ENCODE measurements around the gene EHHADH. TPM values are rescaled to one million over a fixed set of nuclear protein-coding genes. Genes with fewer than 3 reads are reported as not detected.

The EHHADH gene
- total RNA-seq, 1 donor from 2014 or later, result 5.9 TPM

DNA sequence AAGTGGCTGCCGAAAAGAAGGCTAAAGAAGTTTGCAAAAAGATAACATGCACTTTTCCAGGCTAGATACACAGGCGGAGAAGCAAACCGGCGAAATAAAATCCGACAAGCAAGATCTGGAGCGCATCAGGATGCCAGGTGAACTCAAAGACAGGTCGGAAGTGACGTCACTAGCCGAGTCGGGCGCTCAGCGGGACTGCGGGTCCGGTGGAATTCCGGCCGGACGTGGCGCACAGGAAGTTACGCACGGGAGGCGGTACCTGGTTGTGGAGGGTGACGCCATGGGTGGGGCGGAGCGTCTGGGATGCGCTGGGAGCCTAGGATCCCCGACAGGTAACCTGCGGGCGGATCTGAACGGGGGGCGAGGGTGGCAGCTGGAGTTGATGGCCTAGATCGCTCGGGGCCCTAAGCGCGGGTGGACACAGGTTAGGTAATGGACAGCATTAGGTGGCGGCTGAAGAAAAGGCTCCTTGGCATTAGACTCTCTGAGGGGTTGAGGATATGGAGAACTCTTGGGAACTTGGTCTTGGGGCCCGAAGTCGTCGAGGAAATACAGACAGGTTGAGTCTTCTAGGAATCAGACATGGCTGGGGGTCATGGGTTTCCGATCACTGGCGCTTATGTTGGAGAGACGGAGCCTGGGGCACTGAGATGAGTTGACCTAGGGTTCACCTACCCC, 29.0 kb upstream of the EHHADH start:
- no peaks in the 10 kb centered on the region for H3K27me3 ChIP-seq (ENCODE audit: control insufficient read depth, insufficient read depth, low read length)
- H3K36me3 ChIP-seq (ENCODE audit: control insufficient read depth, insufficient read depth, low read length), result peaks cover 1% of the 10 kb centered on the region
- peak; percentile 90 for DNase-seq (ENCODE audit: low read depth)
- peak overlapping the region; percentile 57 for H3K4me3 ChIP-seq (ENCODE audit: low read depth, low read length)
- TF ChIP-seq, protein P1, sequence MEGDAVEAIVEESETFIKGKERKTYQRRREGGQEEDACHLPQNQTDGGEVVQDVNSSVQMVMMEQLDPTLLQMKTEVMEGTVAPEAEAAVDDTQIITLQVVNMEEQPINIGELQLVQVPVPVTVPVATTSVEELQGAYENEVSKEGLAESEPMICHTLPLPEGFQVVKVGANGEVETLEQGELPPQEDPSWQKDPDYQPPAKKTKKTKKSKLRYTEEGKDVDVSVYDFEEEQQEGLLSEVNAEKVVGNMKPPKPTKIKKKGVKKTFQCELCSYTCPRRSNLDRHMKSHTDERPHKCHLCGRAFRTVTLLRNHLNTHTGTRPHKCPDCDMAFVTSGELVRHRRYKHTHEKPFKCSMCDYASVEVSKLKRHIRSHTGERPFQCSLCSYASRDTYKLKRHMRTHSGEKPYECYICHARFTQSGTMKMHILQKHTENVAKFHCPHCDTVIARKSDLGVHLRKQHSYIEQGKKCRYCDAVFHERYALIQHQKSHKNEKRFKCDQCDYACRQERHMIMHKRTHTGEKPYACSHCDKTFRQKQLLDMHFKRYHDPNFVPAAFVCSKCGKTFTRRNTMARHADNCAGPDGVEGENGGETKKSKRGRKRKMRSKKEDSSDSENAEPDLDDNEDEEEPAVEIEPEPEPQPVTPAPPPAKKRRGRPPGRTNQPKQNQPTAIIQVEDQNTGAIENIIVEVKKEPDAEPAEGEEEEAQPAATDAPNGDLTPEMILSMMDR (IDR thresholded peaks at IDR 0.05; ENCODE audit: insufficient read depth, low read length, poor library complexity, severe bottlenecking), result no peak

DNA sequence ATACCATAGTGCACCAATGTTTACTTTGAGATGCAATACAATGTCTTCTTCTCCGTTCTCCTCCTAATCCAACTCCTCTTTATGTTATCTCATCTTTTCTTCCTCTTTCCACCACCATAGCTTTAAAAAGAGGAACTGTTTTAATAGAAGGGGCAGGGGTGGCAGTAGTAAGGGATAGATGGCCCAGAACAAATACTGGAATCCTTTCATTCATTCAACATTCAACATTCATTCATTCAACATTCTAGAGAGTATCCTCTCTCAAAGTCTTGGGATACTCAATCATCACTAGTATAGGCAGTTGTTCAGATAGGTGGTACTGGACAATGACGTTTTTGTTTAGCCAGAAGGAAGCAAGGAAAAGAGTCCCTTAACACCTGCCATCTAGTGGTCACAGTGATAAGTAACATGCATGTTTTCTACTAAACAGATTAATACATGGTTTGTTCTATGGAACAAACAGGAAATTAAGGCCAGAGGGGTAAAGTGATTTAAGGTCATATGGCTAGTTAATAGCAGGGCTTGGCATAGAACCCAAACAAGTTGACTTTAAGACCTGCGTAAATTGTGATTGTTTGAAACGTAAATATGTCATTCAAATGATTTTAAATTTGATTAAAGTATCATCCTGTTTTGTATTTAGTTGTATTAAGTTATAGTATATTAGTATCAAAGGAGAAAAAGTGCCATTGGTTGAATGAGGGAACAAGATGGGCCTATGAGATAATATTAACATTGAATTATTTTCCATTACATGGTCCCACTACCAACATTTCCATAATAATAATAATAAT, 26.9 kb upstream of the EHHADH start:
- TF ChIP-seq, protein P1 (IDR thresholded peaks at IDR 0.05; ENCODE audit: insufficient read depth, low read length, poor library complexity, severe bottlenecking), result peak; percentile 63
- no peak for DNase-seq (ENCODE audit: low read depth)
- Histone ChIP-seq H3K27me3 (ENCODE audit: control insufficient read depth, insufficient read depth, low read length) (no peaks in the 10 kb centered on the region), H3K36me3 (ENCODE audit: control insufficient read depth, insufficient read depth, low read length) (no peaks in the 10 kb centered on the region), H3K4me3 (ENCODE audit: low read depth, low read length) (no peak overlapping the region)

DNA sequence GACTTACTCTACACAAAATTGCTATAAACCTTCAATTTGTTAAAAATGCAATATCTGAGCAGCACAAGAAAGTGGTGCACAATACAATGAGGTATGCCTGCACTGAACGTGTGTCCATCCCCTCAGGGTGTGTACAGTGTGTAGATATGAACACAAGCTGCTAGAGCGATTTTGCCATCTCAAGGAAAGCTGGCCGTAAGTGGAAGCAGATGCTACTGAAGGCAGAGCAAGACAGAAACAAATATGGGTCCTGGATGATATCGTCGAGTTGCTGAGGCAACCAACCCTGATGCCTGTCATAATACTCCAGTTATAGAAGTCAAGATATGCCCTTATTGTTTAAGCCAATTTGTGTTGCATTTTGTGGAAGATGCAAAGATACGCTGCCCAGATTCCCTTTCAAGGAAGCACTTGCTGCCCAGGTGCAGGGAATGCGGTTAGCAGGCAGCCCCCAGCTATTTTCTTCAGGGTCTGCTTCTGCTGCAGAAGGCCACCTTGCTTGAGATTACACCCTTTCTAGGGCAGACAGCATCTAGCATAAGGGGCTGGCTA, 25.8 kb upstream of the EHHADH start:
- Histone ChIP-seq H3K36me3 (ENCODE audit: control insufficient read depth, insufficient read depth, low read length) (no peaks in the 10 kb centered on the region), H3K4me3 (ENCODE audit: low read depth, low read length) (no peak overlapping the region), H3K27me3 (ENCODE audit: control insufficient read depth, insufficient read depth, low read length) (no peaks in the 10 kb centered on the region)
- TF ChIP-seq, protein P1 (IDR thresholded peaks at IDR 0.05; ENCODE audit: insufficient read depth, low read length, poor library complexity, severe bottlenecking), result no peak
- no peak for DNase-seq (ENCODE audit: low read depth)

DNA sequence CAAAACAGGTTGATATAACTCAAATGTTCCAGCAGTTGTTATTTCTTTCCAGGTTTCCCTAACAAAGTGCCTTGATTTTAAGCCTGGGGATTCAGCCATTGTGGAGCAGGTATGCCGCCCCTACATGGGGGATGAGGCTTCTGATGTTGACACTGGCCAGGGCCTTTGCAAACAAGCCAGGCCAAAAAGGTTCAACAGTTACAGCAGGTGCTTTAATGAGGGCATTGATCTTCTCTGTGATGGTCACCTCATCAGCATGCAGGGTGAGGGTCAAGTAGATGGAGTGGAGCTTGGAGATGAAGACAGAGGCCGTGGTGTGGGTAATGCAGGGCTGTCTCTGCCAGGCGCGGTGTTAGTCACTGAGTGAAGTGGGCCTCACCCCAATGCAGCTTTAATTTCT, 22.6 kb upstream of the EHHADH start:
- TF ChIP-seq, protein P1 (IDR thresholded peaks at IDR 0.05; ENCODE audit: insufficient read depth, low read length, poor library complexity, severe bottlenecking), result no peak
- Histone ChIP-seq H3K36me3 (ENCODE audit: control insufficient read depth, insufficient read depth, low read length) (no peaks in the 10 kb centered on the region), H3K4me3 (ENCODE audit: low read depth, low read length) (no peak overlapping the region), H3K27me3 (ENCODE audit: control insufficient read depth, insufficient read depth, low read length) (no peaks in the 10 kb centered on the region)
- DNase-seq (ENCODE audit: low read depth), result no peak

DNA sequence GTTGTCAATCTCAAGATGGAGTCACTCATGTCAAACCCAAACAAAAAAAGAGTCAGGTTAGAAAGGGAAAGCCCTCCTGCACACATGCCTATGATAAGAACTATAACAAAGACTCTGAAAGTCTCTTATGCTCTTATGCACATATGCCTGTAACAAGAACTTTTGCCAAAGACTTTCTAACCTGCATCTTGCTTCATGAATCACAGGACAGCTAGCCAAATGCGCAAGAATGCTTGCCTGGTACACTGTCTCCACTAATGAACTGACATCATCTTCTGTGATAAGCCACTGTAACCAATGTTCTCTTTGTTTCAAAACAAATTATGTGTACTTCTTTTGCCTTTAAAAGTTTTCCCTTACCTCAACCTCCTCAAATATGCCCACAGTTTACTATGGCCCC, 18.2 kb upstream of the EHHADH start:
- no peak for DNase-seq (ENCODE audit: low read depth)
- TF ChIP-seq, protein P1 (IDR thresholded peaks at IDR 0.05; ENCODE audit: insufficient read depth, low read length, poor library complexity, severe bottlenecking), result no peak

More for the DNA sequence above, 18.2 kb upstream of the EHHADH start:
- H3K36me3 ChIP-seq (ENCODE audit: control insufficient read depth, insufficient read depth, low read length), result no peaks in the 10 kb centered on the region
- no peaks in the 10 kb centered on the region for H3K27me3 ChIP-seq (ENCODE audit: control insufficient read depth, insufficient read depth, low read length)
- H3K4me3 ChIP-seq (ENCODE audit: low read depth, low read length), result no peak overlapping the region

Data from kidney epithelial cell (primary cell).